ENCODE measurements around the gene LRRTM2.

LRRTM2 gene

GRCh38 chr5:138883211-138883610 lies 8.1 kb upstream of the LRRTM2 start:
- DNase-seq (ENCODE audit: low read depth) = no peak

- no peak for DNase-seq (ENCODE audit: low read depth)
Measured at GRCh38 chr5:138878437-138879235, 3.5 kb upstream of the LRRTM2 start.

GRCh38 chr5:138876811-138877210 lies 1.7 kb upstream of the LRRTM2 start:
- DNase-seq (ENCODE audit: low read depth) = no peak

- DNase-seq (ENCODE audit: low read depth) = no peak
Measured at GRCh38 chr5:138875946-138876345, 811 bp upstream of the LRRTM2 start.

GRCh38 chr5:138875552-138875875 lies 379 bp upstream of the LRRTM2 start:
- DNase-seq (ENCODE audit: low read depth) = no peak

GRCh38 chr5:138874241-138874640 lies 894 bp downstream of the LRRTM2 start:
- no peak for DNase-seq (ENCODE audit: low read depth)

GRCh38 chr5:138873466-138874221 lies 1.5 kb downstream of the LRRTM2 start:
- DNase-seq (ENCODE audit: low read depth) = no peak

- no peak for DNase-seq (ENCODE audit: low read depth)
Measured at GRCh38 chr5:138872841-138873465, 2.2 kb downstream of the LRRTM2 start.

- DNase-seq (ENCODE audit: low read depth) = no peak
Measured at GRCh38 chr5:138870611-138871010, 4.5 kb downstream of the LRRTM2 start.

GRCh38 chr5:138869763-138870500 lies 5.2 kb downstream of the LRRTM2 start:
- DNase-seq (ENCODE audit: low read depth) = no peak

GRCh38 chr5:138869038-138869437 lies 6.1 kb downstream of the LRRTM2 start:
- DNase-seq (ENCODE audit: low read depth) = no peak

- DNase-seq (ENCODE audit: low read depth) = no peak
Measured at GRCh38 chr5:138867011-138867410, 8.1 kb downstream of the LRRTM2 start.

- DNase-seq (ENCODE audit: low read depth) = no peak
Measured at GRCh38 chr5:138853132-138853531, 22.0 kb downstream of the LRRTM2 start.

- no peak for DNase-seq (ENCODE audit: low read depth)
Measured at GRCh38 chr5:138850865-138851435, 24.2 kb downstream of the LRRTM2 start.

- no peak for DNase-seq (ENCODE audit: low read depth)
Measured at GRCh38 chr5:138849882-138850281, 25.3 kb downstream of the LRRTM2 start.

GRCh38 chr5:138849439-138849838 lies 25.7 kb downstream of the LRRTM2 start:
- no peak for DNase-seq (ENCODE audit: low read depth)

GRCh38 chr5:138844812-138845513 lies 30.2 kb downstream of the LRRTM2 start:
- no peak for DNase-seq (ENCODE audit: low read depth)

GRCh38 chr5:138844125-138844461 lies 31.0 kb downstream of the LRRTM2 start:
- DNase-seq (ENCODE audit: low read depth) = no peak

GRCh38 chr5:138843316-138844124 lies 31.6 kb downstream of the LRRTM2 start:
- DNase-seq (ENCODE audit: low read depth) = no peak

GRCh38 chr5:138841531-138841930 lies 33.6 kb downstream of the LRRTM2 start:
- no peak for DNase-seq (ENCODE audit: low read depth)

- no peak for DNase-seq (ENCODE audit: low read depth)
Measured at GRCh38 chr5:138840103-138840502, 35.0 kb downstream of the LRRTM2 start.

All from activated T-helper 9 cell treated with anti-CD3 and anti-CD28 coated beads, Interleukin-2, amount 50 U/mL, for 16 hours (primary cell).